Measurements from ENCODE around the gene PLCD1.
"Not testable (repeated sequence)": the region's sequence is repeated elsewhere in the genome, so short reads cannot be mapped to it uniquely, and the experiment has no call there.

Gene PLCD1

DNA sequence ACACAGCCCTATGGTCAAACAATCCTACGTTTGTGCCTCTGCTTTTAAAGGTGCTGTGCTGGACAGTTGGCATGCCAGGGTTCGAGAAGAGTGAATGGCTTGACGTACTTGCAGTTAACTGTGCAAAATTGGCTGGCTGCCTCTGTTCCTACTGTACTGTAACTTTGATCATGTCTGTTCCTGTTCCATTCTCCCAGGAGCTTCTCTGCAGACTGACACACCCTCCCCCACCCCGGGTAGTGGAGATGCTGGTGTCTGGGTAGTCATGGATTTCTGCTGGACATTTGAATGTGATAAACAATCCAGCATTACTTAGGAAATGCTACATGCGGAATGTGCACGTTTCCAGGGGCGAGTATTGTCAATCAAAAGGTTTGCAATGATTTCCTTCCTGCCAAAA, 45.4 kb downstream of the PLCD1 start:
- no peak for DNase-seq

DNA sequence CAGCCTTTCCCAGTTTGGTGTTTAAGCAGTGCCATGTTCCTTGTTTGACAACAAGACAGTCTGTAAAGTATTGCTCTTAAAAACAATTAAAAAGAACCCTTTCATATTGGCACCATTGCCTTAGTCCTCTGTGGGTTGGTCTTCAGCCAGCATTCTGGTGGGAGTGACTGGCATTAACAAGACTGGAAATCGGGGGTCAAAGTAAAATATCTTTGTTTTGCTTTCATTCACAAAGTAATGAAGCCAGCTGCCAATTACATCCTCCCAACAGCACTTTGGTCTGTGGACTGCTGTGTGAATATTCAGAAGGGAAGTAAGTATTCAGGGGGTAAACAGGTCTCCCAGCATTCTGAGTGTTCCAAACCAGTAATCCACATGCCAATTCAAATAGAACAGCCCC, 47.1 kb downstream of the PLCD1 start:
- DNase-seq, result no peak

DNA sequence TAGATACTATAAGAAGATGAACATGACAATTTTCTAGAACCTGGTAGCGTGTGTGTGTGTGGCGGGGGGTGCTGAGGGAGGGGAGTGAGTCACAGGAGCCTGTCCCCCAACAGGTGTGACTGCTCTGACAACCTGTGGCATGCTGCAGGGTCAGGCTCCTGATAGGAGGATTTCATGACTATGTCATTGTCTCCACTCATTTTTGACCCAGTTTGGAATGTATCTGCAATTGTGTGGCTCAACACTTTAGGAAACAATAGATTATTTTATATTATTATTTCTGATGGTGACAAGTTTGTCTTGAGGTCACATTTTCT, 48.1 kb downstream of the PLCD1 start:
- no peak for DNase-seq

DNA sequence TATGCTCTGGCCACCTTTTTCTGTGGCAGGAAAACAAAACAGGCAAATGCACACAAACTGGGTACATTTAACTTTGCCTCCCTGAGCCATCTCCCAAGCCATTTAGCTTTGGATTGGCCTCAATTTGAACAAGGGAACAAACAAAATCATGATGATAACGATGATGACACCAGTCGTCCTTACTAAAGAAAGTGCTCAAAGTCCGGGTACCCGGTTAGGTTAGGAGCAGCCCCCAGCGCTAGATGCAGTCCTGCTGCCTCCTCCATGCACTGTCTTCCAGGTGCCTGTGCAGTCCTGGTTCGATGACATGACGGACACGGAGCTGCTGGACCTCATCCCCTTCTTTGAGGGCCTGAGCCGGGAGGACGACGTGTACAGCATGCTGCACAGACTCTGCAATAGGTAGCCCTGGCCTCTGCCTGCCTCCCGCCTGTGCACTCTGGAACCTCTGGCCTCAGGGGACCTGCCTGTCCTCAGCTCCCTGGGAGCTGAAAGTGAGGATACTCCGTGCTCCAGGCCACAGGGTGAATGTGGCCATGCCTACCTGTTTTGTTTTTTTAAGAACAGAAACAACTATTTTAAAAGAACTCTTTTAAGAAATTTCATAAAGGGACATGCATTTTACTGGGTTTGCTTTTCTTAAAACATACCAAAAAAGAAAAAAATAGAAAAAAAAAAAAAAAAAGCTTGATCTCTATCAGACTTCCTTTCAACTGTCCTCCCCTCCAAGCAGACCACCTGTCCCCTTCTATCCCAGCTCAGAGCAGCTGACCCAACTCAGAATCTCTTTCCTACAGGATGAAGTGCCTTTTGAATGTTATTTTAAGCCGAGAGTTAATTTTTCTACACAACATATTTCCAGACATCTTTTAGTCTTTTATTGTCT, 48.7 kb downstream of the PLCD1 start:
- no peak for DNase-seq

DNA sequence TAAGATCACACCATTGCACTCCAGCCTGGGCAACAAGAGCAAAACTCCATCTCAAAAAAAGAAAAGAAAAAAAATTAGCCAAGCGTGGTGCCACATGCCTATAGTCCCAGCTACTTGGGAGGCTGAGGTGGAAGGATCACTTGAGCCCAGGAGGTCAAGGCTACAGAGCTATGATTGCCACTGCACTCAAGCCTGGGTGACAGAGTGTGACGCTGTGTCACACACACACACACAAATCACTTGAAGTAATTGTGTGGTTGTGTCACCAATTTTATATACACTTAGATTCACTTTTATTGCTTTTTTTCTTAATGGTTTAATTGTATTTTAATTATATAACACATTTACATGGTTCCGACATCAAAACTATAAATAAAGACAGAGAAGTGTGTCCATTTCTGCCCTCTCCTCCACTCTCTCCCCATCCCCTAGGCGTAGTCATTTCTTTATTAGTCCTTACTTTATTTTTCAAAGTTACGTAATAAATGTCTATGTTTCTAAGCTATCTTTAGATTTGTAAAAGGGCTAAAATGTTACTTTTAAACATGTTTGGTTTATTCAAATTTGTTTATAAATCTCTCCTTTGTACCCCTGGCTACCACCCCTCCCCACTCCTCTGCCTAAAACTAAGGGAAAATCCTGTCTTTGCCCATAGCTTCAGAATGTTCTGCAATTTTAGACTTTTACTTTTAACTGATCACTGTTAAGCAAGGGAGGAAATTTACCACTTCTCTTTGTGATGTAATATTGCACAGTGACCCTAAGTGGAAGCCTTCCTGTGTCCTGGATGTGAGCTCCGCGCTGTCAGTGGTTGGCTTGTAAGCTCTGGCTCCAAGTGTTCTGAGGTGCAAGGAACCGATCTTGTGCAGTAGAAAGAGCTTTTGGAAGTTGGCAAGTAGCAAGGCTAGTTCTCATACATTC, 49.6 kb downstream of the PLCD1 start:
- peak; percentile 90 for DNase-seq

DNA sequence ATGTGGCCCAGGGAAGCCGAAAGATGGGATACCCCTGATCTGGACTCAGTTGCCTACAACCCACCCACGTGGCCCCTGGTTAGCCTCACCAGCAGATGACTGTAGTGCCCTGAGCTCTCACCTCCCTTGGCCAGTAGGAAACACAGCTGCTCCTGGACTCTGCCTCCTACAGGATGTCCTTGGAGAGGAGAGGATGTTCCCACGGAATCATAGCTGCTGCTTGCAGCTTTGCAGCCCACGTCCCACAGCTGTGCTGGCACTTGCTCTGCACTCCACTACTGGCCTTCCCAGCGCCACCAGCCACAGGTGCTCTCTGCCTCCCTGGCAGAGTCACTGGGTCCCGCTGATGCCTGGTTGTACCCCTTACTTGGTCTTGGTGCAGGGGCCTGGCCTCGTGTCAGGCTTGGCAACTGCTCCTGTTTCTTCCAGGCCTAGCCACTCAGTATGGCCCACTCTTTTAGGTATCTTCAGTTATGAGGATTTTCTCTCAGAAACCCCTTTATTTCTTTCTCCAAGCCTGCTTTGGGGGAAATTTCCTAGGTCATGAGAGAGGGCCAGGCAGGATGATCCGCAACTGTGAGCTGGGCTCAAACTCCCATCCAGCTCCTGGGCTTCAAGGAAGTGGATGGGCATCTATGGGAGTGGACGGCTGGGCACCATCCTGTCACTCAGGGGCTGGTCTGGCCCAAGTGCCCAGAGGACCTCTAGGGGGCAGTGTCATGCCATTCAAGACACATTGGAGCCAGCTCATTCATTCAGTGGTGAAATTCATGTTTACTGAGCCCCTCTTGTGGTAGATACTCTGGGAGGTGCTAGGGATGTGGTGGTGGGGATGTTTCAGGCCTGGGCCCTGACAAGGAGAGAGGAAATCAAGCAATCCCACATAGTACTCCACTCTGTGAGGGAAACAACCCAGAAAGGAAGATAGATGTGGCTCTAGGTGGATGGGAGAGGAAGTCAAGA, 55.0 kb downstream of the PLCD1 start:
- DNase-seq, result peak; percentile 71

DNA sequence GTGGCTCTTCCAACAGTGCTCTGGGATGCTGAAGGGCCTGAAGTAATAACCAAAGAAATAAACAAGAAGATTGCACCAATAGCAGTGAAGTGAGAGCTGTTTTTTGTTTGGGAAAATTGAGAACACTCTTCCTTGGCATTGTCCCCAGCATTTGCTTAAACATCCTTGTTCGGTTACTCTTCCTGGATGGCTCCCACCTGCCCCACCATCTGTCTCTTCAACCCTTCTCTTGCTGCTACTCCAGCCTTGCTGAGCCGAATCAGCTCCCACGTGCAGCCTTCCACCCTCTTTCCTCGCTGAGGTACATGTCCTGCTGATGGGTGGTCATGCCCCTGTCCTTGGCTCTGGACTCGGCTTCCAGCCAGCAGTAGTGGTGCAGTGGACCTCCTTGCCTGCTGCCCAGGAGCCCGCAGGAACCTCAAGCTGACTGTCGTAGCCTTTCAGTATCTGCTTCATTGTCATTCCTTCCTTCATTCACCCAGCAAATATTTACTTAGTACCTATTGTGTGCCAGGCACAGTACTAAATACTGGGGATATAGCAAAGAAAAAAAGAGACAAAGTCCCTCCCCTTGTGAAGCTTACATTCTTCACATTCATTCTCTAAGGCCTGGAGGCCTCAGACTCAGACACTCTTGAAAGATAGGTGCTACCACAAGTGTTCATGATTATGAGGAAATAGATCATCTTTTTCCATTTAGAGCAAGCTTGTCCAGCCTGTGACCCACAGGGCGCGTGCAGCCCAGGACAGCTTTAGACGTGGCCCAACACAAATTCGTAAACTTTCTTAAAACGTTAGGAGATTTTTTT, 56.0 kb downstream of the PLCD1 start:
- no peak for DNase-seq

DNA sequence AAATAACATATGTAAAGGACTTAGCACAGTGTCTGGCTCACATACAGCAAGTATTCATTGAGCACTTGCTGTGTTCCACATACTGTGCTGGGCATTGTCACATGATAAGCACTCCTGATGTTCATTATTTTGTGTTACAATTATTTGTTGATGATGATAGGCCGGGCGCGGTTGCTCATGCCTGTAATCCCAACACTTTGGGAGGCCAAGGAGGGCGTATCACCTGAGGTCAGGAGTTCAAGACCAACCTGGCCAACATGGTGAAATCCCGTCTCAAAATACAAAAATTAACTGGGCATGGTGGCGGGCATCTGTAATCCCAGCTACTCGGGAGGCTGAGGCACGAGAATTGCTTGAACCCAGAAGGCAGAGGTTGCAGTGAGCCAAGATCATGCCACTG, 57.4 kb downstream of the PLCD1 start:
- DNase-seq, result not testable (repeated sequence)

DNA sequence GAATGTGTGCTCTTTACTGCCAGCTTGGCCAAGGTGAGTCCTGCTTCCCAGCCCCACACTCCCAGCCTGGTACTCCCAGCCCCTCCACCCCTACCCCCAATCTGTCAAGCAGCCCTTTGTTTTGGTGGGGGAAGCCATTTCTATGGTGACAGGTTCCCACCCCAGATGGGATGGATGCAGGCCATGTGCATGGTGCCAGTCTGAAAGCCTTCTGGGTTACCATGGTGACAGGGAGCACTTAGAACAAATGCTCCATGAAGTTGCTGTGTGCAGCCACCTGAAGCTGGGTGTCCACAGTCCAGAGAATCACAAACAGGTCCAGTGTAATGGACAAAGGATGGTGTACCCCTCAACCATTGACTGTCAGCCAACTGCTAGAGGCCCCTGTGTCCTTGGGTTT, 58.0 kb downstream of the PLCD1 start:
- no peak for DNase-seq

DNA sequence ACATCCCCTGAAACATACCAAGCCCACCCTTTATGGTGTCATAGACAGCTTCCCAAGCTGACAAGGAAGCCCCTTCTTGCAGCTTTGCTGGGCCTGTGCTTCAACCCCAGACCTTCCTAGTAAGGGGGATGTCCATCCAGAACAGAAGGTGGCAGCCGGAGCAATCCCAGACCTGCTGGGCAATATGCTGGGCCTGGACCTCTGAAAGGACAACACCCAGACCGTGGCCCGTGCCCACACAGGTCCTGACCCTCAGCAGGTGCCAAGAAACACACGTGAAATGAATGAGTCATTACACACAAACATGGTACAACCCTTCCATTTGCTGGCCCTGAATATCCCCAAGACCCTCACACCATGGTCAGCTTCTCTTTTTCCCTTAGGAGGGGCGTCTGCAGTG, 58.6 kb downstream of the PLCD1 start:
- DNase-seq, result no peak

DNA sequence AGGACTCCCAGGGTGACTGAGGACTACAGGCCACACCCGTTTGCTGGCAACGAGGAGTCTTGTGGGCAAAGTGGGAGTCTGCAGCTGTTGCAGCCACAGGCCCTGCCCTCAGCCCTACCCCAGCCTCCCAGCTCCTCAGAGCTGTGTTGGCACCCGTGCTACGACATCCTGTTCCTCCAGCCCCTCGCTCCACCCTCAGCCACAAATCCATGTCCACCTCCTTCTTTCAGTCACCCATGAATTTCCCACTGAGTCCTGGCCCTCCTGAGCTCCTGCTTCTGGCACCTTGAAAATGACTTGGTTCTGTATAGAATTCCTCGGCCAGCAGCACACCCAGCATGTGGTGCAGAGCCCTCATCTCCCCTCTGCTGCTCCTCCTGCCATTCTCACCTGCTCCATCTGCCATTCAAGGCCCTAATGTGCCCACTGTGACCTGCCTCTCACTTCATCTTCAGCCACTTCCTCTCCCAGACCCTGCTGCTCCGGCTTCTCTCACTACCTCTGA, 59.8 kb downstream of the PLCD1 start:
- peak; percentile 45 for DNase-seq

DNA sequence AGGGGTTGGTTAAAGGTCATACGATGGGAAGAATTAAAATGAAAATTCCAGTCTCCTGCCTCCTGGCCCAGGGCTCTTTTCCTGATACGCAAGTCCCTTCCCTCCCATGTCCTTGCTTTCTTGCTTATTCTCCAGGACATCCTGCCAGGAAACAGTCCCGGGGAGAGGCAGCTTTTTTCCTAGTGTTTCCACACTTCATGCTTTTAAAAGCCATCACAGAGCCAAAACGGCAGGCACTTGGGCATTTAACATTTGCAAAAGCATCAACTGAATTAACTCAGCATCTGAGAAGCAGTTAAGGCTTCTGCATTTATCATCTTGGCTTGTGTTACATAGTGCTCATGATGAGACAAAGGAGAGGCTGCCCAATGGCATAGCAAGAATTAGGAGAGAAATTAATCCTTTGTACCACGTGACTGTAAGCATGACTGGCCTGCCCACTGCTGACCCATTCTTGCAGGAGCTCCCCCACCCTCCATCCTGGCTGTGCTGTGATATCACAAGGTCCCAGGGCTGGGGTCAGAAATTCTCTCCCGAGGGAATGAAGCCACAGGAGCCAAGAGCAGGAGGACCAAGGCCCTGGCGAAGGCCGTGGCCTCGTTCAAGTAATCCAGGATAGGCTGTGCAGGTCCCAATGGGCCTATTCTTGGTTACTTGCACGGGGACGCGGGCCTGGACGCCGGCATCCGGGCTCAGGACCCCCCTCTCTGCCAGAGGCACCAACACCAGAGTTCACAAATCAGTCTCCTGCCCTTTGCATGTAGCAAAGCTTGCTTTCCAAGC, 60.4 kb downstream of the PLCD1 start:
- no peak for DNase-seq

DNA sequence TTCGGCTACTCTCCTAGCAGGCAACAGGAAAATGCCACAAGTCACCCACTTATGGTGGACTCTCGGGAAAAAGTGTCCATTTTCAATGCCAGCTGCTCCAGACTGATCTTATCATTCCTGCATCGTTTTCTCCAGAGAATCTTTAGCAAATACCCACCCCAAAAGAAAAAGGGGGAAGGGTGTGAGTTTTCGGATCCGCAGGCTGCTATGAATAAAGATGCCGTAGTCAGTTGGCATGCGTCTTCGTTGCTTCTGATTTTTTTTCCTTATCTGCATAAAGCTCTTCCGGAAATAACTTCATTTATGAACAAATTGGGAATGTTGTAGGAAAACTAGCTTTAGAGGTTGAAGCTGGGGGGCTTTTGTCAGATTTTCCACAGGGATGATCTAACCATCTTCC, 61.2 kb downstream of the PLCD1 start:
- DNase-seq, result no peak

DNA sequence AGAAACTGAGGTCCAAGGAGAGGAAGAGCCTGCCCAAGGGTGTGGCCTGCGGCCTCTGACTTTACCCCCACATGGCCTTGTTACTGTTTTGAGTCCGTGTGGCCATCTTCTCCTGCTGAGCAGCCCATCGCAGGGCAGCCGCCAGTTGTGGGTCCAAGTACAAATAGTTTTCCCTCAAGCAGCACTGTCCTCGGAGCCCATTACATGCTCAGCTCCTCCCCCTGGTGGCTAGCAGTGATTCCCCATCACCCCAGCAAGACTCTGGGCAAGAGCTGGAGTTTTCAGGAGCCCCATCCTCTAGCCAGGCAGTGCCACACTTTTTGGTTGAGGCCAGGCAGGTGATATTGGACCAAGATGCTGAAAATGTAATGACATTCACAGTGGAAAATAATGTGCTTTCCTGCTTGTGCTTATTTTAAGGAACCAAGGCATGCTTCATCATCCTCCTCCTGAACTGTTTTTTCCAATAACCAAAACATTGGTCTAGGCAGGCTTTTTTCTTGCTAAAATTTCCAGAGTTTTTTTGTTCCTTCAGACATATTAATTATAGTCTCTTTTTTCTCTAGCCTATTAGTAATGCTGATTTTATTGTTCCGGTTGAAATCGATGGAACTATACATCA, 62.1 kb downstream of the PLCD1 start:
- peak; percentile 43 for DNase-seq

DNA sequence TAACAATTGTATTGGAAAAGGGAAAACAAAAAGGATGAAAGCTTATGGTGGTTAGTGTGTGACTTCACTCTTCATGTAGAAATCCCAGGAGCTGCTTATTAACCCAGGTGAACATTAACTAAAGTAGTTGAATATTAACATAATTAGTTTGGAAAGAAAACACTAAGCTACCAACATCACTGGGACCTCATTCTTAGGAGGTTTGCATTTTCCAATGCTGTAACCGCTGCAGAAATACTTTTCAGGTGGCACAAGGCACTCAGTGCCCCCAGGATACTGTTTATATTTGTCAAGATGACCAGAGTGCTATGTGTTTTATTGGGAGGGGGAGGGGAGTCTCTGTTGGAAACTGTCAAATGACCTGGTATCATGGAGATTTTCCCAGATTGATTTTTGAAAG, 64.7 kb downstream of the PLCD1 start:
- DNase-seq, result no peak

DNA sequence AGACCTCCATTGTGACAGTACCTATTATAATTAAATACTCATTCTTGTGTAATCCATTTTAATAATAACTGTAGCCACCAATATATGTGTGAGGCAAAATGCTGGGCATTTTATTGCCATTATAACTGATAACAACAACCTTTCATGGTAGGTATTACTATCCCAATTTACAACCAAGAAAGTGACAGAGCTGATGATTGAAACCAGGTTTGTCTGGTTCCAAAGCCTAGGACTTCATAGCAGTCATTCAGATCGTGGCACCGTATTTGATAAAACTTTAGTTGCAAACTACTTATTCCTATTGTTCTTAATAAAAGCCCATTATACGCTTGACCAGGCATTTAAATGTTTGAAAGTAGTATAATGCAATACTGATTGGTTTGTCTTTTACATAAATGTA, 65.3 kb downstream of the PLCD1 start:
- DNase-seq, result no peak

DNA sequence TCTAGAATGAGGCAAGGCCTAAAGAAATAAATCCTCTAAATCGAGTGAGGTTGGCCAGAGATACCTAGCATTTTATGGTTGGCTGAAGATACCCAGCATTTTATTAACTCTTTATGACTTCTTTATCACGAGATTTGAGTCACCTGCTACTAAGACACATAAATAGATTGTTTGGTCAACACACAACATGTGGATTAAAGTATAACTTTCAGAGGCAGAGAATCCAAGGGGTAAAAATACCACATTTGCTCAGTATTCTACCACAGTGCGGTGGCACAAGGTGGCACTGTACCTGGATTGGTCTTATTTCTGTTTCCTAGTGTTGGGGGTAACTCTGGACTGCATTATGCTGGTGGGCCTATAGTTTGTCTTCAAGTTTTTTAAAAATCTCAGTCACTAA, 65.8 kb downstream of the PLCD1 start:
- no peak for DNase-seq

DNA sequence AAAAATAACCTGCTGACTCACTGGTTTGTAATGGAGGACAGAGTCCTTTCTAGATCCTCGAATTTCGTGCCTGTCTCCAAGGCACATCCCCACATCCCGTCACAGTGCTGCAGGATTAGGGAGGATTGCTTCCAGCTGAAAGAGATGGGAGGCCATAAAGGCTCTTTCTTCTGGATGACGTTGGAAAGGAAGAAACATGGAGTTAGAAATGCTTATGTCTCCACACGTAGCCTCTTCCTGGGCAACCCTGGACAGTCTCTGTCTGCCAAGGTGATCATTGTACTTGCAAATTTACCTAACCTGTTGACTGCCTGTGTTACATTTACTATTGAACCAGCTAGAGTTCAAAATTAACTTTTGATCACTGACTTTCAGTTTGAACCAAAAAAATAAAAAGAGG, 66.4 kb downstream of the PLCD1 start:
- no peak for DNase-seq

DNA sequence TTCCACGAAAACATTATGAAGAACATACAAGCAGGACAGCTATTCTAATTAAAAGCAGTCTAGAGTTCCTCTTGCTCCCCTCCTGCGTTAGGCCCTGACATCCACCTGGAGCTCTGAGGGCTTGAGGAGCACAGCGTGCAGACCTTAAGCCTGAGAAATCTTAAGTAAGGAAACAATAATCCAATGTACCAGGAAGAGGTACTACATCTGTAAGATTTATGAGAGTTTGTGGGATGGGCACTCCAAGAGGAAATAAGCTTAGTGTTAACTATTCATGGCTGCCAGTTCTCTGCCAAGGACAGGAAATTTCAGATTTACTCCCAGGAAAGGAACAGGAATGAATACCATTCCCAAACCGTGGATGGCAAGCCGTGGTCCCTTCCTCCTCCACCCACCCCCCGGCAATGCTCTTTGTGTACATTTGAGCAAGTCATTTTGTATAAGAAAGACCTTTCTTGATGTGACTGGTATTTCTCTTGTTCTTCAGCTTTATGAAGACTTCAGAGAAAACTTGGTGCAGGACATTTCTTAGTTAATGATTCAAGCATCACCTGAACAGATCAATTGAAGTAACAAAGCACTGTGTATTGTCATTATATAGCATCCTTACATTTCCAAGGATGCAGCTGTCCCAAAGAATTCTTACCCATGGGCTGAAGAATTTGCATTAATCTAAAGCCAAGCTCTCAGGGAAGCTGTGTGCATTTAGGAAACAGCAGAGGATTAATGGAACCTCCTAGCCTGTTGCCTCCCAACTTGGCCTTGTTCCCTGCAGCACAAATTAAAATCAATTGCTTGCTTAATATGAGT, 67.6 kb downstream of the PLCD1 start:
- DNase-seq, result no peak

DNA sequence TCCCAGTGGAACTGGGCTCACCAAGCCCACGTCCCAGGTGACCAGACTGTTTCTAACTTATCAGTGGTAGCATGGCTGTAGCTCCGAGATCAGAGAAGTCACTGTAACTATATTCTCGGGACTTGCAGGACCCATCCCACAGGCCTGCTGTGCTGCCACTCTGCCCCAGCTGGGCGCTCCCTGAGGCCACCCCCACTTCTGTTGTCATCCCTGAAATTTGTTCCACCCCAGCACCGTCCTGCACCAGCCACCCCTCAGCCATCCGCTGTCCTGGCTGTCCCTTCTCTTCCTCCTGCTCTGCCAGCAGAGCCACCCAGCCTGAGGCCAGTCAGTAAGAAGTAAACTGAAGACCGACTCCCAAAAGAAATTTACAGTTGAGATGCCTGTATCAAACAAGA, 71.9 kb downstream of the PLCD1 start:
- DNase-seq, result no peak
